Stimulated activated naive B cell treated with anti-CD40 and anti-IgM and Interleukin-4, amounts not matched to agents 10 μg/mL and 1 μg/mL and 100 μg/mL, for 72 hours (primary cell): ENCODE data around the gene SLCO3A1.

Source experiments
- ATAC-seq, 2 donors: fragments of 150-1000 bp; cut with Tn5 transposase; replicated peaks; 2 replicates each; pipeline ENCODE4 v1.10.0; 2021; ENCODE audit warnings: moderate library complexity in 1 of 2
- DNase-seq: peaks from one replicate; pipeline ENCODE4 v3.0.0; 2021
- H3K27ac Mint-ChIP-seq: one replicate; pipeline ENCODE4 v1.8.0; 2022; ENCODE audit warnings: mild to moderate bottlenecking, mixed read lengths
- H3K27me3 Mint-ChIP-seq, 2 donors: one replicate each; pipeline ENCODE4 v1.8.0; 2022; ENCODE audit warnings: mixed read lengths in 2 of 2
- H3K36me3 Mint-ChIP-seq, 2 donors: one replicate each; pipeline ENCODE4 v1.8.0; 2022; ENCODE audit warnings: mixed read lengths in 2 of 2, mild to moderate bottlenecking in 1 of 2
- H3K4me1 Mint-ChIP-seq, 2 donors: one replicate each; pipeline ENCODE4 v1.8.0; 2022; ENCODE audit warnings: mixed read lengths in 2 of 2, mild to moderate bottlenecking in 1 of 2
- H3K4me3 Mint-ChIP-seq, 2 donors: one replicate each; pipeline ENCODE4 v1.8.0; 2022; ENCODE audit warnings: mild to moderate bottlenecking in 2 of 2, mixed read lengths in 2 of 2, moderate library complexity in 1 of 2
- H3K9me3 Mint-ChIP-seq, 2 donors: one replicate each; pipeline ENCODE4 v1.8.0; 2022; ENCODE audit warnings: mixed read lengths in 2 of 2, mild to moderate bottlenecking in 1 of 2

Gene SLCO3A1

GRCh38 chr15:92078270-92078669, 224.8 kb downstream of the SLCO3A1 start:
- Mint-ChIP-seq H3K36me3 (no peaks in the 10 kb centered on the region), H3K4me1 (peaks cover 0 to 1% of the 10 kb centered on the region in 2 donors), H3K27me3 (peaks cover 22 to 24% of the 10 kb centered on the region in 2 donors), H3K4me3 (no peak overlapping the region), H3K9me3 (no peaks in the 10 kb centered on the region), H3K27ac (no peak overlapping the region)
- DNase-seq (no peak), ATAC-seq (no peak)

GRCh38 chr15:92079047-92079446, 225.5 kb downstream of the SLCO3A1 start:
- Mint-ChIP-seq H3K4me1 (peaks cover 0 to 1% of the 10 kb centered on the region in 2 donors), H3K36me3 (no peaks in the 10 kb centered on the region), H3K4me3 (no peak overlapping the region), H3K27me3 (peaks cover 22 to 24% of the 10 kb centered on the region in 2 donors), H3K27ac (no peak overlapping the region), H3K9me3 (no peaks in the 10 kb centered on the region)
- DNase-seq (no peak), ATAC-seq (no peak)

- Mint-ChIP-seq H3K27me3 (peaks cover 21 to 24% of the 10 kb centered on the region in 2 donors), H3K4me3 (no peak overlapping the region), H3K4me1 (peaks cover 0 to 1% of the 10 kb centered on the region in 2 donors), H3K36me3 (no peaks in the 10 kb centered on the region), H3K27ac (no peak overlapping the region), H3K9me3 (no peaks in the 10 kb centered on the region)
- ATAC-seq = no peak
- DNase-seq = no peak
Measured at GRCh38 chr15:92079647-92080255, 226.2 kb downstream of the SLCO3A1 start.

- peaks cover 3 to 10% of the 10 kb centered on the region in 2 donors for H3K27me3 Mint-ChIP-seq
- ATAC-seq = peak; percentile 46 to 66
- H3K4me3 Mint-ChIP-seq = no peak overlapping the region
- H3K9me3 Mint-ChIP-seq = no peaks in the 10 kb centered on the region
- peaks cover 0 to 1% of the 10 kb centered on the region in 2 donors for H3K4me1 Mint-ChIP-seq
- peak; percentile 22 for DNase-seq
- no peak overlapping the region for H3K27ac Mint-ChIP-seq
- H3K36me3 Mint-ChIP-seq = no peaks in the 10 kb centered on the region
Measured at GRCh38 chr15:92082006-92082843, 228.7 kb downstream of the SLCO3A1 start.

GRCh38 chr15:92083190-92083589, 229.7 kb downstream of the SLCO3A1 start:
- no peaks in the 10 kb centered on the region for H3K9me3 Mint-ChIP-seq
- H3K4me1 Mint-ChIP-seq = peaks cover 0 to 1% of the 10 kb centered on the region in 2 donors
- no peak overlapping the region for H3K27ac Mint-ChIP-seq
- no peak for DNase-seq
- no peak overlapping the region for H3K4me3 Mint-ChIP-seq
- H3K36me3 Mint-ChIP-seq = no peaks in the 10 kb centered on the region
- peaks cover 0 to 10% of the 10 kb centered on the region in 2 donors for H3K27me3 Mint-ChIP-seq
- no peak for ATAC-seq

- Mint-ChIP-seq H3K36me3 (no peaks in the 10 kb centered on the region), H3K27ac (no peak overlapping the region), H3K27me3 (peaks cover under 1 to 3% of the 10 kb centered on the region in 2 donors), H3K9me3 (no peaks in the 10 kb centered on the region), H3K4me3 (no peak overlapping the region), H3K4me1 (no peaks in the 10 kb centered on the region)
- ATAC-seq (no peak), DNase-seq (no peak)
Measured at GRCh38 chr15:92087211-92087610, 233.7 kb downstream of the SLCO3A1 start.

GRCh38 chr15:92091155-92091734, 237.7 kb downstream of the SLCO3A1 start:
- Mint-ChIP-seq H3K4me3 (no peak overlapping the region), H3K27me3 (peaks cover 8 to 9% of the 10 kb centered on the region in 2 donors), H3K9me3 (peaks cover 0 to 2% of the 10 kb centered on the region in 2 donors), H3K27ac (no peak overlapping the region), H3K36me3 (no peaks in the 10 kb centered on the region), H3K4me1 (peaks cover 6 to 11% of the 10 kb centered on the region in 2 donors)
- no peak for ATAC-seq
- no peak for DNase-seq

GRCh38 chr15:92092289-92093105, 239.0 kb downstream of the SLCO3A1 start:
- Mint-ChIP-seq H3K27ac (no peak overlapping the region), H3K9me3 (peaks cover 0 to 2% of the 10 kb centered on the region in 2 donors), H3K27me3 (peaks cover 11 to 12% of the 10 kb centered on the region in 2 donors), H3K4me1 (peaks cover 8 to 11% of the 10 kb centered on the region in 2 donors), H3K4me3 (no peak overlapping the region), H3K36me3 (no peaks in the 10 kb centered on the region)
- ATAC-seq (no peak), DNase-seq (no peak)

- Mint-ChIP-seq H3K4me3 (no peak overlapping the region), H3K4me1 (peaks cover 9 to 11% of the 10 kb centered on the region in 2 donors), H3K27ac (peak overlapping the region; percentile 56), H3K9me3 (peaks cover 0 to 2% of the 10 kb centered on the region in 2 donors), H3K36me3 (no peaks in the 10 kb centered on the region), H3K27me3 (peaks cover 20 to 23% of the 10 kb centered on the region in 2 donors)
- ATAC-seq = peak; percentile 37 to 69
- no peak for DNase-seq
Measured at GRCh38 chr15:92095693-92096092, 242.2 kb downstream of the SLCO3A1 start.

GRCh38 chr15:92097474-92098178, 244.1 kb downstream of the SLCO3A1 start:
- DNase-seq = peak; percentile 25
- Mint-ChIP-seq H3K27ac (no peak overlapping the region), H3K36me3 (no peaks in the 10 kb centered on the region), H3K27me3 (peaks cover 18 to 19% of the 10 kb centered on the region in 2 donors), H3K4me1 (peaks cover 15 to 20% of the 10 kb centered on the region in 2 donors), H3K9me3 (peaks cover 0 to 2% of the 10 kb centered on the region in 2 donors), H3K4me3 (no peak overlapping the region)
- peak; percentile 85 to 87 for ATAC-seq

- no peak overlapping the region for H3K27ac Mint-ChIP-seq
- peaks cover 14 to 18% of the 10 kb centered on the region in 2 donors for H3K27me3 Mint-ChIP-seq
- H3K4me1 Mint-ChIP-seq = peaks cover 15 to 20% of the 10 kb centered on the region in 2 donors
Measured at GRCh38 chr15:92098869-92099268, 245.4 kb downstream of the SLCO3A1 start.

GRCh38 chr15:92100301-92100700, 246.8 kb downstream of the SLCO3A1 start:
- Mint-ChIP-seq H3K4me3 (no peak overlapping the region), H3K9me3 (peaks cover 0 to 2% of the 10 kb centered on the region in 2 donors), H3K4me1 (peaks cover 15 to 18% of the 10 kb centered on the region in 2 donors), H3K36me3 (no peaks in the 10 kb centered on the region), H3K27me3 (peaks cover 14 to 18% of the 10 kb centered on the region in 2 donors), H3K27ac (no peak overlapping the region)
- DNase-seq (no peak), ATAC-seq (no peak)

More at GRCh38 chr15:92098869-92099268, 245.4 kb downstream of the SLCO3A1 start:
- no peaks in the 10 kb centered on the region for H3K36me3 Mint-ChIP-seq
- no peak for DNase-seq
- H3K4me3 Mint-ChIP-seq = no peak overlapping the region
- ATAC-seq = no peak
- peaks cover 0 to 2% of the 10 kb centered on the region in 2 donors for H3K9me3 Mint-ChIP-seq

- no peak overlapping the region for H3K4me3 Mint-ChIP-seq
- peaks cover 0 to 2% of the 10 kb centered on the region in 2 donors for H3K9me3 Mint-ChIP-seq
- H3K4me1 Mint-ChIP-seq = peaks cover 13% of the 10 kb centered on the region in 2 donors
- ATAC-seq (no peak), DNase-seq (no peak)
- H3K27me3 Mint-ChIP-seq = peaks cover 14 to 18% of the 10 kb centered on the region in 2 donors
- H3K36me3 Mint-ChIP-seq = no peaks in the 10 kb centered on the region
- no peak overlapping the region for H3K27ac Mint-ChIP-seq
Measured at GRCh38 chr15:92100751-92101150, 247.2 kb downstream of the SLCO3A1 start.
